Endodermal cell (in vitro differentiated cells): Measurements from ENCODE around the gene BFSP2. TPM values are rescaled to one million over a fixed set of nuclear protein-coding genes. Genes with fewer than 3 reads are reported as not detected.

ENCODE experiments used
- DNase-seq: peaks from one replicate; pipeline ENCODE4 v3.0.0-alpha.2; 2017
- H3K27ac ChIP-seq: 2 replicates; pipeline ENCODE4 v1.5.1; 2013; ENCODE audit warnings: mild to moderate bottlenecking, low read depth, low read length, moderate library complexity
- H3K27me3 ChIP-seq: 2 replicates; pipeline ENCODE4 v1.6.1; 2013; ENCODE audit warnings: mild to moderate bottlenecking, low read length, moderate library complexity; ENCODE audit not compliant: insufficient read depth, control insufficient read depth, poor library complexity, severe bottlenecking
- H3K36me3 ChIP-seq: 2 replicates; pipeline ENCODE4 v1.7.0; 2013; ENCODE audit warnings: mild to moderate bottlenecking, low read length, moderate library complexity; ENCODE audit not compliant: control insufficient read depth, insufficient read depth
- H3K4me1 ChIP-seq: one replicate; pipeline ENCODE4 v1.7.0; 2013; ENCODE audit warnings: low read length; ENCODE audit not compliant: control insufficient read depth, insufficient read depth
- H3K4me3 ChIP-seq: 2 replicates; pipeline ENCODE4 v1.5.1; 2013; ENCODE audit warnings: mild to moderate bottlenecking, low read length, moderate library complexity
- H3K9ac ChIP-seq: 2 replicates; pipeline ENCODE4 v1.6.1; 2013; ENCODE audit warnings: mild to moderate bottlenecking, low read length, moderate library complexity; ENCODE audit not compliant: poor library complexity, severe bottlenecking; ENCODE audit errors: extremely low read depth
- H3K9me3 ChIP-seq: 2 replicates; pipeline ENCODE4 v1.6.1; 2013; ENCODE audit warnings: mild to moderate bottlenecking, low read length, moderate library complexity; ENCODE audit not compliant: control insufficient read depth
- H3K27ac Mint-ChIP-seq: 2 replicates; pipeline ENCODE4 v1.8.0; 2020; ENCODE audit warnings: mixed read lengths
- H3K27me3 Mint-ChIP-seq: 2 replicates; pipeline ENCODE4 v1.8.0; 2021; ENCODE audit warnings: mild to moderate bottlenecking, mixed read lengths; ENCODE audit not compliant: insufficient read depth
- H3K36me3 Mint-ChIP-seq: 2 replicates; pipeline ENCODE4 v1.8.0; 2020; ENCODE audit warnings: low read depth, mixed read lengths
- H3K4me1 Mint-ChIP-seq: 2 replicates; pipeline ENCODE4 v1.8.0; 2020; ENCODE audit warnings: mixed read lengths
- H3K4me3 Mint-ChIP-seq: 2 replicates; pipeline ENCODE4 v1.8.0; 2020; ENCODE audit warnings: mild to moderate bottlenecking, moderate library complexity, mixed read lengths
- H3K9me3 Mint-ChIP-seq: 2 replicates; pipeline ENCODE4 v1.8.0; 2020; ENCODE audit warnings: mild to moderate bottlenecking, mixed read lengths
- CTCF ChIP-seq: fragments of 200-600 bp; sonication (generic); conservative IDR thresholded peaks from 2 replicates; pipeline ENCODE4 v1.5.0; 2021; ENCODE audit warnings: antibody characterized with exemption, mild to moderate bottlenecking
- WGBS, 2 experiments: methylation state at CpG; one replicate each; pipeline versions ENCODE4 v1.1.5 to v1.1.7; 2013; ENCODE audit warnings: missing lambda C conversion rate in 2 of 2, mixed read lengths in 1 of 2; ENCODE audit not compliant: insufficient coverage in 1 of 2, insufficient read length in 1 of 2; 5-methylcytosine and 5-hydroxymethylcytosine counted together
- total RNA-seq, 2 donors: library from RNA; stranded (reverse); fragmentation: NEBNext Ultra II Directional in 1 of 2; extraction: Animal tissue kit (Norgen Biotek cat#: 25700) in 1 of 2; gene quantifications; 2 replicates in 1 of 2; 3 replicates in 1 of 2; pipeline ENCODE4 v1.2.1, GENCODE V29; 2021

BFSP2 gene
- total RNA-seq, 2 donors from 2014 or later, result not detected

DNA sequence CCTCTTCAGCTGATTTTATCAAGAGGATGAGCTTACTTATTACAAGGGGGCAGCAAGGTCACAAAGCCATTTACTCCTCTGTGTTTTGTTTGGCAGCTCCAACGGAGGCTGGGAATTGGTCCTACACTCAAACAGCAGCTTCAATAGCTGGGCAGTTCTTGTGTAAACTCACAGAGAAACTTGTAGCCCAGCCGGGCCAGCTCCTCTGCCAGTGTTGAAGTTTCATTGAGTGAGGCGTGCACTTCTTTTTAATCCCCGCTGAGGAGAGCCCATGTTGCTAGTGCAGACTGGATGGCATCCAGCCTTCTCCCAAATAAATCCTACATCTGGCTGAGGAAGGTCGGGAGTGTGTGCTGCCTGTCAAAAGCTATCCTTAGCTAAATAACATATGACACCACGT, 59.5 kb downstream of the BFSP2 start:
- no peak for TF ChIP-seq CTCF
- H3K4me3 ChIP-seq, result no peak overlapping the region
- no peaks in the 10 kb centered on the region for H3K27me3 Mint-ChIP-seq
- WGBS, 2 experiments, result 85 to 97% methylated on average over 5 to 6 of the region's 6 CpGs
- no peaks in the 10 kb centered on the region for H3K36me3 ChIP-seq
- H3K4me1 Mint-ChIP-seq, result peaks cover 27% of the 10 kb centered on the region
- H3K4me1 ChIP-seq, result peaks cover under 1% of the 10 kb centered on the region
- no peak for DNase-seq
- H3K27ac ChIP-seq, result no peak overlapping the region
- no peak overlapping the region for H3K27ac Mint-ChIP-seq
- no peaks in the 10 kb centered on the region for H3K27me3 ChIP-seq
- no peaks in the 10 kb centered on the region for H3K9me3 ChIP-seq
- H3K36me3 Mint-ChIP-seq, result no peaks in the 10 kb centered on the region
- H3K9ac ChIP-seq, result no peak overlapping the region
- H3K9me3 Mint-ChIP-seq, result no peaks in the 10 kb centered on the region
- no peak overlapping the region for H3K4me3 Mint-ChIP-seq

DNA sequence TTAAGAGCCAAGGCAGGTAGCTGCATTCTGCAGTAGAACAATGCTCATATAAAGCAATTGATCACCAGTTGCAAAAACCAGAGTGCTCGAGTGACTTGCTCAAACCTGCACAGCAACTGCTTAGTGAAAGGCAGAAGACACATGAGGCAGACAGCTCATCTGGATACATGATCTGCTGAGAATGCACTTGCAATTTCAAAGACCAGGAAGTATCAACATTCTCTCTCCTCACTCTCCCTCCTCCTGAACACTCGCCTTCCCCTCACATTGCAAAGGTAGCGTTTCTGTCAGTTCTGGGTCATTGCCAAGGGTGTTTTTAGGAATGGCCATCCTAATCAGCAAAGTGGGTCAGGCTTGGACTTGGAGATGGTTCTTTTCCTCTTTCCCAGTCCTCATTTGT, 61.0 kb downstream of the BFSP2 start:
- H3K27ac ChIP-seq, result no peak overlapping the region
- H3K36me3 ChIP-seq, result no peaks in the 10 kb centered on the region
- Mint-ChIP-seq H3K36me3 (no peaks in the 10 kb centered on the region), H3K27me3 (no peaks in the 10 kb centered on the region), H3K4me3 (no peak overlapping the region), H3K4me1 (peaks cover 20% of the 10 kb centered on the region), H3K27ac (no peak overlapping the region), H3K9me3 (no peaks in the 10 kb centered on the region)
- H3K9ac ChIP-seq, result no peak overlapping the region
- no peak for TF ChIP-seq CTCF
- no peaks in the 10 kb centered on the region for H3K9me3 ChIP-seq
- no peak for DNase-seq
- no peak overlapping the region for H3K4me3 ChIP-seq
- peaks cover 3% of the 10 kb centered on the region for H3K4me1 ChIP-seq
- no peaks in the 10 kb centered on the region for H3K27me3 ChIP-seq
- WGBS, 2 experiments, result 84 to 85% methylated on average over 3 of the region's 3 CpGs

DNA sequence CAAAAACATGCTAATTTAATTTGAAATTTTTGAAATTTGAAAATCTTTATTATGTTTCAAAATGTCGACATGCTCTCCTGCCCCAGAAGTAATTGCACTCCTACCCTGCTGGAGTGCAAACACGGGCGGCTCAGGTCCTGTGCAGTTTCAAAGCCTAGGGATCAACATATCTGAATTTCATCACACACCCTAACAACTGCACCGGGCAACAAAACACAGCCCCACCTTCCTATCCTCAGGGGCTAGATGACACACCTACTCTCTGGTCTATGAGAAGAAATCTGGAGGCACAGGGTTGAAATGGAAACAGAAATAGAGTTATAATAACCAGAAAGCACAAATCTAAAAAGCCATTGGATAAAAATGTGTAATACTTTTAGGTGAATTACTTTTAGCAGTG, 61.4 kb downstream of the BFSP2 start:
- no peak overlapping the region for H3K27ac Mint-ChIP-seq
- no peak for TF ChIP-seq CTCF
- Histone ChIP-seq H3K36me3 (no peaks in the 10 kb centered on the region), H3K27ac (no peak overlapping the region), H3K27me3 (no peaks in the 10 kb centered on the region), H3K4me1 (peaks cover 3% of the 10 kb centered on the region), H3K9me3 (no peaks in the 10 kb centered on the region), H3K4me3 (no peak overlapping the region), H3K9ac (no peak overlapping the region)
- H3K4me3 Mint-ChIP-seq, result no peak overlapping the region
- H3K36me3 Mint-ChIP-seq, result no peaks in the 10 kb centered on the region
- peaks cover 20% of the 10 kb centered on the region for H3K4me1 Mint-ChIP-seq
- no peaks in the 10 kb centered on the region for H3K27me3 Mint-ChIP-seq
- WGBS, 2 experiments, result 61% methylated on average over 4 of the region's 4 CpGs; no CpG with 5 or more reads in 1 of the 2 experiments
- no peaks in the 10 kb centered on the region for H3K9me3 Mint-ChIP-seq
- DNase-seq, result no peak
